Measurements from ENCODE around the gene MLLT10.
"Not testable (repeated sequence)": the region's sequence is repeated elsewhere in the genome, so short reads cannot be mapped to it uniquely, and the experiment has no call there.

Gene MLLT10

GRCh38 chr10:21558984-21559383 lies 25.0 kb downstream of the MLLT10 start:
- FAIRE-seq; DNase-seq (ENCODE audit: extremely low spot score, insufficient read length, low read depth): not testable (repeated sequence)

GRCh38 chr10:21570761-21571521 lies 36.9 kb downstream of the MLLT10 start:
- DNase-seq (ENCODE audit: extremely low spot score, insufficient read length, low read depth) (no peak), FAIRE-seq (peak; percentile 31)

GRCh38 chr10:21572578-21572977 lies 38.5 kb downstream of the MLLT10 start:
- DNase-seq (ENCODE audit: extremely low spot score, insufficient read length, low read depth) = no peak

GRCh38 chr10:21574514-21574913 lies 40.5 kb downstream of the MLLT10 start:
- not testable (repeated sequence) for FAIRE-seq

More at GRCh38 chr10:21572578-21572977, 38.5 kb downstream of the MLLT10 start:
- FAIRE-seq = no peak

GRCh38 chr10:21579291-21579690 lies 45.3 kb downstream of the MLLT10 start:
- DNase-seq (ENCODE audit: extremely low spot score, insufficient read length, low read depth) = no peak
- FAIRE-seq = no peak

More at GRCh38 chr10:21574514-21574913, 40.5 kb downstream of the MLLT10 start:
- not testable (repeated sequence) for DNase-seq (ENCODE audit: extremely low spot score, insufficient read length, low read depth)

- DNase-seq (ENCODE audit: extremely low spot score, insufficient read length, low read depth) = not testable (repeated sequence)
- peak; percentile 87 for FAIRE-seq
Observed at GRCh38 chr10:21581421-21581834, 47.4 kb downstream of the MLLT10 start.

- FAIRE-seq (no peak), DNase-seq (ENCODE audit: extremely low spot score, insufficient read length, low read depth) (no peak)
Observed at GRCh38 chr10:21584834-21585530, 51.0 kb downstream of the MLLT10 start.

GRCh38 chr10:21587391-21587790 lies 53.4 kb downstream of the MLLT10 start:
- FAIRE-seq = no peak

GRCh38 chr10:21588159-21588558 lies 54.1 kb downstream of the MLLT10 start:
- not testable (repeated sequence) for DNase-seq (ENCODE audit: extremely low spot score, insufficient read length, low read depth); FAIRE-seq

More at GRCh38 chr10:21587391-21587790, 53.4 kb downstream of the MLLT10 start:
- DNase-seq (ENCODE audit: extremely low spot score, insufficient read length, low read depth) = no peak

- FAIRE-seq = no peak
- DNase-seq (ENCODE audit: extremely low spot score, insufficient read length, low read depth) = no peak
Observed at GRCh38 chr10:21593986-21594385, 60.0 kb downstream of the MLLT10 start.

GRCh38 chr10:21599582-21599981 lies 65.5 kb downstream of the MLLT10 start:
- DNase-seq (ENCODE audit: extremely low spot score, insufficient read length, low read depth) = no peak
- no peak for FAIRE-seq

- FAIRE-seq (no peak), DNase-seq (ENCODE audit: extremely low spot score, insufficient read length, low read depth) (no peak)
Observed at GRCh38 chr10:21600804-21601433, 66.9 kb downstream of the MLLT10 start.

- DNase-seq (ENCODE audit: extremely low spot score, insufficient read length, low read depth) (no peak), FAIRE-seq (no peak)
Observed at GRCh38 chr10:21602313-21602712, 68.3 kb downstream of the MLLT10 start.

GRCh38 chr10:21603721-21604120 lies 69.7 kb downstream of the MLLT10 start:
- DNase-seq (ENCODE audit: extremely low spot score, insufficient read length, low read depth) = no peak
- FAIRE-seq = peak; percentile 57

- FAIRE-seq = no peak
- no peak for DNase-seq (ENCODE audit: extremely low spot score, insufficient read length, low read depth)
Observed at GRCh38 chr10:21604651-21605050, 70.6 kb downstream of the MLLT10 start.

- no peak for FAIRE-seq
Observed at GRCh38 chr10:21607907-21608306, 73.9 kb downstream of the MLLT10 start.

GRCh38 chr10:21614000-21614399 lies 80.0 kb downstream of the MLLT10 start:
- FAIRE-seq (no peak), DNase-seq (ENCODE audit: extremely low spot score, insufficient read length, low read depth) (no peak)

More at GRCh38 chr10:21607907-21608306, 73.9 kb downstream of the MLLT10 start:
- DNase-seq (ENCODE audit: extremely low spot score, insufficient read length, low read depth) = no peak

- FAIRE-seq = no peak
- no peak for DNase-seq (ENCODE audit: extremely low spot score, insufficient read length, low read depth)
Observed at GRCh38 chr10:21617267-21617666, 83.2 kb downstream of the MLLT10 start.

GRCh38 chr10:21623291-21623690 lies 89.3 kb downstream of the MLLT10 start:
- no peak for FAIRE-seq
- no peak for DNase-seq (ENCODE audit: extremely low spot score, insufficient read length, low read depth)

GRCh38 chr10:21624421-21624820 lies 90.4 kb downstream of the MLLT10 start:
- not testable (repeated sequence) for FAIRE-seq; DNase-seq (ENCODE audit: extremely low spot score, insufficient read length, low read depth)

GRCh38 chr10:21624951-21625350 lies 90.9 kb downstream of the MLLT10 start:
- DNase-seq (ENCODE audit: extremely low spot score, insufficient read length, low read depth) (no peak), FAIRE-seq (no peak)
